ENCODE measurements around the gene HERPUD2.

DNA sequence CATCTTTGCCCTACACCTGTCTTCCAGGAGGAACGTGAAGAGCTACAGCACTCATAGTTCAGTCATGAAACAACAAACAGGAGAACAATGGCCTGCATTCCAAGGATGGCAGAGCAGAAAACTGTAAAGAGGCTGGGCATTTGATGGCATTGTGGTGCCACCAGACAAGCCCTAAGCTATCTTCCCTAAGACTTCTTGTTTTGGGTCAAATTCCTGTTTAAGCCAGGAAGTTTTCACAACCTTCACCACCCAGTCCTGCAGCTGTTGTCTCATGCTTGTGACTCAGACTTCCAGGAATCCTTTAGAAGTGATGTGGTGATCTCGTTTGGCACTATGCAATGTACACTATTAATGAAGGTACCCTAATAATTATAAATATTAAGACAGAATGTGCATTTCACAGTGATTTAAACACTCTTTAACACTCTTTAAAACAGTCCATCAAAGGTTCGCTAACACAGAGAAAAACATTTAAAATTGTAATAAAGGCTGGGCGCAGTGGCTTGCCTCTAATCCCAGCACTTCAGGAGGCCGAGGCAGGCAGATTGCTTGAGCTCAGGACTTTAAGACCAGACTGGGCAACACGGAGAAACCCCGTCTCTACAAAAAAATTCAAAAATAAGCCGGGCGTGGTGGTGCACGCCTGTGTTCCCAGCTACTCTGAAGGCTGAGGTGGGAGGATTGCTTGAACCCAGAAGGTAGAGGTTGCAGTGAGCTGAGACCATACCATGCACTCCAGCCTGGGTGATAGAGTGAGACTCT, 2.7 kb upstream of the HERPUD2 start:
- TF ChIP-seq, protein P1, sequence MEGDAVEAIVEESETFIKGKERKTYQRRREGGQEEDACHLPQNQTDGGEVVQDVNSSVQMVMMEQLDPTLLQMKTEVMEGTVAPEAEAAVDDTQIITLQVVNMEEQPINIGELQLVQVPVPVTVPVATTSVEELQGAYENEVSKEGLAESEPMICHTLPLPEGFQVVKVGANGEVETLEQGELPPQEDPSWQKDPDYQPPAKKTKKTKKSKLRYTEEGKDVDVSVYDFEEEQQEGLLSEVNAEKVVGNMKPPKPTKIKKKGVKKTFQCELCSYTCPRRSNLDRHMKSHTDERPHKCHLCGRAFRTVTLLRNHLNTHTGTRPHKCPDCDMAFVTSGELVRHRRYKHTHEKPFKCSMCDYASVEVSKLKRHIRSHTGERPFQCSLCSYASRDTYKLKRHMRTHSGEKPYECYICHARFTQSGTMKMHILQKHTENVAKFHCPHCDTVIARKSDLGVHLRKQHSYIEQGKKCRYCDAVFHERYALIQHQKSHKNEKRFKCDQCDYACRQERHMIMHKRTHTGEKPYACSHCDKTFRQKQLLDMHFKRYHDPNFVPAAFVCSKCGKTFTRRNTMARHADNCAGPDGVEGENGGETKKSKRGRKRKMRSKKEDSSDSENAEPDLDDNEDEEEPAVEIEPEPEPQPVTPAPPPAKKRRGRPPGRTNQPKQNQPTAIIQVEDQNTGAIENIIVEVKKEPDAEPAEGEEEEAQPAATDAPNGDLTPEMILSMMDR (IDR thresholded peaks at IDR 0.05), result no peak
- TF ChIP-seq TAF1 (IDR thresholded peaks at IDR 0.05; ENCODE audit: borderline replicate concordance, low read depth, low read length) (no peak), RFX5 (IDR thresholded peaks at IDR 0.05; ENCODE audit: low read length) (no peak), SMC3 (IDR thresholded peaks at IDR 0.05; ENCODE audit: low read depth, low read length) (no peak), RXRA (IDR thresholded peaks at IDR 0.05; ENCODE audit: borderline replicate concordance, low read depth) (no peak), TCF12 (IDR thresholded peaks at IDR 0.05) (peak; percentile 56), TEAD4 (IDR thresholded peaks at IDR 0.05; ENCODE audit: borderline replicate concordance, insufficient read depth) (no peak)
- TF ChIP-seq, protein P2, sequence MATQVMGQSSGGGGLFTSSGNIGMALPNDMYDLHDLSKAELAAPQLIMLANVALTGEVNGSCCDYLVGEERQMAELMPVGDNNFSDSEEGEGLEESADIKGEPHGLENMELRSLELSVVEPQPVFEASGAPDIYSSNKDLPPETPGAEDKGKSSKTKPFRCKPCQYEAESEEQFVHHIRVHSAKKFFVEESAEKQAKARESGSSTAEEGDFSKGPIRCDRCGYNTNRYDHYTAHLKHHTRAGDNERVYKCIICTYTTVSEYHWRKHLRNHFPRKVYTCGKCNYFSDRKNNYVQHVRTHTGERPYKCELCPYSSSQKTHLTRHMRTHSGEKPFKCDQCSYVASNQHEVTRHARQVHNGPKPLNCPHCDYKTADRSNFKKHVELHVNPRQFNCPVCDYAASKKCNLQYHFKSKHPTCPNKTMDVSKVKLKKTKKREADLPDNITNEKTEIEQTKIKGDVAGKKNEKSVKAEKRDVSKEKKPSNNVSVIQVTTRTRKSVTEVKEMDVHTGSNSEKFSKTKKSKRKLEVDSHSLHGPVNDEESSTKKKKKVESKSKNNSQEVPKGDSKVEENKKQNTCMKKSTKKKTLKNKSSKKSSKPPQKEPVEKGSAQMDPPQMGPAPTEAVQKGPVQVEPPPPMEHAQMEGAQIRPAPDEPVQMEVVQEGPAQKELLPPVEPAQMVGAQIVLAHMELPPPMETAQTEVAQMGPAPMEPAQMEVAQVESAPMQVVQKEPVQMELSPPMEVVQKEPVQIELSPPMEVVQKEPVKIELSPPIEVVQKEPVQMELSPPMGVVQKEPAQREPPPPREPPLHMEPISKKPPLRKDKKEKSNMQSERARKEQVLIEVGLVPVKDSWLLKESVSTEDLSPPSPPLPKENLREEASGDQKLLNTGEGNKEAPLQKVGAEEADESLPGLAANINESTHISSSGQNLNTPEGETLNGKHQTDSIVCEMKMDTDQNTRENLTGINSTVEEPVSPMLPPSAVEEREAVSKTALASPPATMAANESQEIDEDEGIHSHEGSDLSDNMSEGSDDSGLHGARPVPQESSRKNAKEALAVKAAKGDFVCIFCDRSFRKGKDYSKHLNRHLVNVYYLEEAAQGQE (IDR thresholded peaks at IDR 0.05; ENCODE audit: low read depth, low read length), result no peak
- TF ChIP-seq, protein P3, sequence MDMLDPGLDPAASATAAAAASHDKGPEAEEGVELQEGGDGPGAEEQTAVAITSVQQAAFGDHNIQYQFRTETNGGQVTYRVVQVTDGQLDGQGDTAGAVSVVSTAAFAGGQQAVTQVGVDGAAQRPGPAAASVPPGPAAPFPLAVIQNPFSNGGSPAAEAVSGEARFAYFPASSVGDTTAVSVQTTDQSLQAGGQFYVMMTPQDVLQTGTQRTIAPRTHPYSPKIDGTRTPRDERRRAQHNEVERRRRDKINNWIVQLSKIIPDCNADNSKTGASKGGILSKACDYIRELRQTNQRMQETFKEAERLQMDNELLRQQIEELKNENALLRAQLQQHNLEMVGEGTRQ (IDR thresholded peaks at IDR 0.05; ENCODE audit: borderline replicate concordance, low read depth, low read length), result no peak
